HG02678 (cell line): ENCODE results near the gene FLT3LG.

ENCODE experiments used
- ATAC-seq: cut with Tn5 transposase; IDR thresholded peaks from one replicate; pipeline ENCODE4 v1.9.1; 2021; ENCODE audit warnings: mild to moderate bottlenecking, moderate library complexity; ENCODE audit not compliant: unreplicated experiment

The FLT3LG gene

GRCh38 chr19:49507803-49508494 lies 33.9 kb downstream of the FLT3LG start:
- ATAC-seq = no peak

- ATAC-seq = no peak
Observed at GRCh38 chr19:49512970-49513745, 39.1 kb downstream of the FLT3LG start.

GRCh38 chr19:49513746-49514118 lies 39.7 kb downstream of the FLT3LG start:
- ATAC-seq = no peak

GRCh38 chr19:49514151-49514550 lies 40.1 kb downstream of the FLT3LG start:
- no peak for ATAC-seq

GRCh38 chr19:49515767-49516166 lies 41.8 kb downstream of the FLT3LG start:
- ATAC-seq = no peak

GRCh38 chr19:49518033-49518432 lies 44.0 kb downstream of the FLT3LG start:
- no peak for ATAC-seq

- no peak for ATAC-seq
Observed at GRCh38 chr19:49520705-49521319, 46.8 kb downstream of the FLT3LG start.

- ATAC-seq = no peak
Observed at GRCh38 chr19:49524812-49525455, 50.9 kb downstream of the FLT3LG start.

GRCh38 chr19:49528211-49528771 lies 54.3 kb downstream of the FLT3LG start:
- ATAC-seq = no peak

- no peak for ATAC-seq
Observed at GRCh38 chr19:49530708-49531107, 56.7 kb downstream of the FLT3LG start.

- peak; percentile 74 for ATAC-seq
Observed at GRCh38 chr19:49533551-49534488, 59.8 kb downstream of the FLT3LG start.

GRCh38 chr19:49534632-49535385 lies 60.8 kb downstream of the FLT3LG start:
- no peak for ATAC-seq
